Measurements from ENCODE around the gene GPR137.

GPR137 gene

GRCh38 chr11:64249563-64250414, 35.9 kb upstream of the GPR137 start:
- no peak for DNase-seq (ENCODE audit: low spot score)

GRCh38 chr11:64250415-64251015, 35.1 kb upstream of the GPR137 start:
- DNase-seq (ENCODE audit: low spot score), result no peak

GRCh38 chr11:64251016-64251752, 34.5 kb upstream of the GPR137 start, which contains the start of gene PLCB3:
PLCB3 (plus strand) TSS chr11:64251530; CDS start chr11:64251650, 120 bp downstream.
- DNase-seq (ENCODE audit: low spot score), result no peak

GRCh38 chr11:64251753-64252002, 34.0 kb upstream of the GPR137 start:
- DNase-seq (ENCODE audit: low spot score), result no peak

- DNase-seq (ENCODE audit: low spot score), result no peak
These were observed 33.4 kb upstream of the GPR137 start for GRCh38 chr11:64252003-64252872.

- no peak for DNase-seq (ENCODE audit: low spot score)
These were observed 32.6 kb upstream of the GPR137 start for GRCh38 chr11:64253043-64253442.

- DNase-seq (ENCODE audit: low spot score), result no peak
These were observed 32.2 kb upstream of the GPR137 start for GRCh38 chr11:64253481-64253880.

- DNase-seq (ENCODE audit: low spot score), result no peak
These were observed 31.3 kb upstream of the GPR137 start for GRCh38 chr11:64254326-64254725.

GRCh38 chr11:64255135-64256128, 30.2 kb upstream of the GPR137 start:
- DNase-seq (ENCODE audit: low spot score), result no peak

GRCh38 chr11:64256300-64256699, 29.3 kb upstream of the GPR137 start:
- no peak for DNase-seq (ENCODE audit: low spot score)

GRCh38 chr11:64258356-64258755, 27.3 kb upstream of the GPR137 start:
- DNase-seq (ENCODE audit: low spot score), result no peak

GRCh38 chr11:64258946-64259532, 26.6 kb upstream of the GPR137 start:
- no peak for DNase-seq (ENCODE audit: low spot score)

GRCh38 chr11:64259533-64260067, 26.0 kb upstream of the GPR137 start:
- no peak for DNase-seq (ENCODE audit: low spot score)

GRCh38 chr11:64260147-64260708, 25.4 kb upstream of the GPR137 start:
- DNase-seq (ENCODE audit: low spot score), result no peak

GRCh38 chr11:64261556-64262080, 24.0 kb upstream of the GPR137 start:
- DNase-seq (ENCODE audit: low spot score), result no peak

- DNase-seq (ENCODE audit: low spot score), result no peak
These were observed 23.2 kb upstream of the GPR137 start for GRCh38 chr11:64262271-64263002.

- no peak for DNase-seq (ENCODE audit: low spot score)
These were observed 22.4 kb upstream of the GPR137 start for GRCh38 chr11:64263021-64263946.

- DNase-seq (ENCODE audit: low spot score), result no peak
These were observed 21.7 kb upstream of the GPR137 start for GRCh38 chr11:64263947-64264317.
